ENCODE results near the gene WNT9A. TPM values are rescaled to one million over a fixed set of nuclear protein-coding genes. Genes with fewer than 3 reads are reported as not detected.
A peak's percentile ranks its signal among the peaks of the same experiment; 100 is the strongest.

WNT9A gene
- total and polyA plus RNA-seq, 12 donors, result 0.18 to 2.9 (median 1.0) TPM

- Histone ChIP-seq H3K27me3 (peaks cover 5% of the 10 kb centered on the region), H3K4me1 (replicated peaks in 1 of 2) (no peaks in the 10 kb centered on the region), H3K36me3 (replicated peaks in 1 of 2) (no peaks in the 10 kb centered on the region), H3K9me3 (replicated peaks in 1 of 3) (no peaks in the 10 kb centered on the region), H3K27ac (no peak overlapping the region), H3K4me3 (no peak overlapping the region)
- TF ChIP-seq CTCF (IDR thresholded peaks at IDR 0.05) (no peak), POLR2A (IDR thresholded peaks at IDR 0.05) (no peak)
- no peak for DNase-seq
- intact Hi-C loops (cut with DNase I), result no loop called here
Measured at GRCh38 chr1:227955808-227956207, 8.1 kb upstream of the WNT9A start.

DNA sequence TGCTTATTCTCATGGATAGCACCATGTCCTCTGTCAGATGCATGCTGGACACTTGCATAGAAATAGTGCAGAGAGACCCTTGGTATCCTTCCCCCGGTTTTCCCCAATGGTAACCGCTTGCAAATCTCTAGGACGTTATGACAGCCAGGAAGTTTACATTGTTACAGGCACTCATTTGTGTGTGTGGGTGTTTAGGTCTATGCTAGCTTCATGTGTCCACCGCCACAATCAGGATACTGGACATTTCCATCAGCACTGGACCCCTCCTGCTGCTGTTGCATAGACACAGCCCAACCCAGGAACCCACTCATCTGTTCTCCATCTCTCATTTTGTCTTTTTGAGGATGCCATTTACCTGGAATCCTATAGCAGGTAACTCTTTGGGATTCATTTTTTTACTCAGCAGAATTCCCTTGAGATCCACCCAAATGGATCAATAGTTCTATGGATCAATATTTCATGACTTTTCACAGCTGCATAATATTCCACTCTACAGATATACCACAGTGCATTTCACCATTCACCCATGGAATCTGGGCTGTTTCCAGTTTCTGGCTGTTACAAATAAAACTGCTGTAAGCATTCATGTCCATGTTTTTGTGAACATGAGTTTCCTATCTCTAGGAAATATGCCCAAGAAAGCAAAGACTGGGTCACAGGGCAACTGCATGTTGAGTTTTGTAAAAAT, 6.6 kb upstream of the WNT9A start:
- Histone ChIP-seq H3K27ac (no peak overlapping the region), H3K4me3 (no peak overlapping the region), H3K9me3 (replicated peaks in 1 of 3) (no peaks in the 10 kb centered on the region), H3K4me1 (replicated peaks in 1 of 2) (no peaks in the 10 kb centered on the region), H3K36me3 (replicated peaks in 1 of 2) (no peaks in the 10 kb centered on the region), H3K27me3 (peaks cover 5% of the 10 kb centered on the region)
- intact Hi-C loops (cut with DNase I), result loop anchor here in 1 of 2 donors (5.0 kb wide), 1 partner anchor 472 kb away; no protein-coding TSS in a partner anchor
- TF ChIP-seq CTCF (IDR thresholded peaks at IDR 0.05), result peak in 1 of 6 experiments; percentile 2
- TF ChIP-seq POLR2A (IDR thresholded peaks at IDR 0.05), result no peak
- 15 to 33% (median 31%) methylated on average over 2 to 4 of the region's 4 CpGs for WGBS, 4 donors
- DNase-seq, result peak in 1 of 7 donors; percentile 6

DNA sequence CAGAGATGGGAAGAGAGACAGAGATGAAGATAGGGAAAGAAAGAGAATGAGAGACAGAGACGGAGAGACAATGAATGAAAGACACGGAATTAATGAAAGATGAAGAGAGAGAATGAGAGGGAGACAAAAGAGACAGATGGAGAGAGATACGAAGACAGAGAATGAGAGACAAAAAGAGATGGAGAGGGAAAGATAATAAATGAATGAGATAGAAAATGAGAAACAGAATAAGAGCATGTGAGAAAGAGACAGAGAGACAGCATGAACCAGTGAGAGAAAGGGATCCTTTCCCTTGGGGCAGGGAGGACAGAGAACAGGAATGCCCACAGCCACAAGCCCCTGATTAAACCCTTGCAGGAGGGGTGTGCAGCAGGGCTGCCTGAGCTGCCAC, 5.3 kb upstream of the WNT9A start:
- H3K27me3 ChIP-seq, result no peaks in the 10 kb centered on the region
- 78 to 86% (median 82%) methylated on average over 3 of the region's 3 CpGs for WGBS, 4 donors
- no peak for DNase-seq
- peaks cover 4 to 5% of the 10 kb centered on the region in 2 donors for H3K4me1 ChIP-seq (replicated peaks in 1 of 2)
- no peaks in the 10 kb centered on the region for H3K36me3 ChIP-seq (replicated peaks in 1 of 2)
- intact Hi-C loops (cut with DNase I), result loop anchor here in 1 of 2 donors (5.0 kb wide), 1 partner anchor 471 kb away; no protein-coding TSS in a partner anchor
- H3K9me3 ChIP-seq (replicated peaks in 1 of 3), result no peaks in the 10 kb centered on the region
- no peak overlapping the region for H3K4me3 ChIP-seq
- H3K27ac ChIP-seq, result no peak overlapping the region
- TF ChIP-seq POLR2A (IDR thresholded peaks at IDR 0.05) (no peak), CTCF (IDR thresholded peaks at IDR 0.05) (no peak)

DNA sequence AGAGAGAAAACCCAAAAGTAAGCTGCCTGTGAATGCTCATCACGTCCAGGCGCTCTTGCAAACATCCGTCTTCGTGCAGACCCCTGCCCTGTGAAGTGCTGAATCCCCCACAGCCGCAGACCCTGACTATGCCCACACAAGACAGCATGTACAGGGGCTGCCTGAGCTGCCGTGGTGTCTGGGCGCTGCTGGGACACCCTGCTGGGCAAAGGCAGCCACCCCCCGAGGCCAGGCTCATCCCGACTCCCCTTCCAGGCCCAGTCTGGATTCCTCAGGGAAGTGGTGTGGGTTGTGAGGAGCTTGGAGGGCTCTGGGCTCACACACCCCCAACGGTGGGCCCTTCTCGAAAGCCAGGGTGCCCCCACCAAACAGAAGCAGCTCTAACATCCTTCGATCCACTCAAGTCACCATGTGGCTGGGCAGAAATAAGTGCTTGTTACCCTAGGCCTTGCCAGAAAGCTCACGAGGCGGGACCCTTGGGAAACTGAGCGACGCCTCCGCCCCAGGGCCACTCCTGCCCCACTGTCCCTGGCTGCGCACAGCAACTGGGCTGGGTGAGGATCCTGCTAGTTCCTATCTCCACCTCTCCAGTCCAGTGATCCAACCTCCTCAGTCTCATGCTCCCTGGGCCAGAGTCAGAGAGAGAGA, 4.8 kb upstream of the WNT9A start:
- TF ChIP-seq CTCF (IDR thresholded peaks at IDR 0.05) (no peak), POLR2A (IDR thresholded peaks at IDR 0.05) (no peak)
- Histone ChIP-seq H3K36me3 (replicated peaks in 1 of 2) (no peaks in the 10 kb centered on the region), H3K4me3 (no peak overlapping the region), H3K9me3 (replicated peaks in 1 of 3) (no peaks in the 10 kb centered on the region), H3K27me3 (no peaks in the 10 kb centered on the region), H3K4me1 (replicated peaks in 1 of 2) (peaks cover 4 to 6% of the 10 kb centered on the region in 2 donors), H3K27ac (no peak overlapping the region)
- peak in 2 of 7 donors; percentile 7 to 28 for DNase-seq
- intact Hi-C loops (cut with DNase I), result loop anchor here in 1 of 2 donors (5.0 kb wide), 1 partner anchor 470 kb away; no protein-coding TSS in a partner anchor
- 79 to 88% (median 85%) methylated on average over 14 to 18 of the region's 18 CpGs for WGBS, 4 donors
